HepG2 (cell line): ENCODE measurements around the gene ARID3C. TPM values are rescaled to one million over a fixed set of nuclear protein-coding genes. Genes with fewer than 3 reads are reported as not detected.
A peak's percentile ranks its signal among the peaks of the same experiment; 100 is the strongest.

Source experiments
- CC2D1A ChIP-seq: sonication (generic); formaldehyde crosslinking; IDR thresholded peaks from 2 replicates; pipeline ENCODE4 v1.8.1; 2023; ENCODE audit warnings: mild to moderate bottlenecking, missing genetic modification reagents
- CREM ChIP-seq, 2 experiments: sonication (generic) in 1 of 2; formaldehyde crosslinking in 1 of 2; IDR thresholded peaks; 2 replicates each; pipeline versions ENCODE4 v1.4.0 to v1.6.1; 2016 to 2020; ENCODE audit warnings: antibody characterized with exemption in 1 of 2, mild to moderate bottlenecking in 1 of 2, missing genetic modification reagents in 1 of 2
- HNF4G ChIP-seq, 2 experiments: sonication (generic) in 1 of 2; formaldehyde crosslinking in 1 of 2; IDR thresholded peaks; 2 replicates each; pipeline versions ENCODE4 v1.4.0 to v1.6.1; 2011 to 2020; ENCODE audit warnings: borderline replicate concordance in 2 of 2, low read depth in 2 of 2, mild to moderate bottlenecking in 2 of 2, low read length in 1 of 2, missing genetic modification reagents in 1 of 2, moderate library complexity in 1 of 2
- MAFG ChIP-seq: sonication (generic); formaldehyde crosslinking; IDR thresholded peaks from 2 replicates; pipeline ENCODE4 v1.5.1; 2020; ENCODE audit warnings: mild to moderate bottlenecking, missing genetic modification reagents
- MED1 ChIP-seq: sonication (generic); formaldehyde crosslinking; IDR thresholded peaks from 2 replicates; pipeline ENCODE4 v1.4.0; 2020; ENCODE audit warnings: missing genetic modification reagents
- NR3C1 ChIP-seq: sonication (generic); formaldehyde crosslinking; IDR thresholded peaks from 2 replicates; pipeline ENCODE4 v1.4.0; 2020; ENCODE audit warnings: missing genetic modification reagents
- RFX1 ChIP-seq: fragments of 450-650 bp; IDR thresholded peaks from 2 replicates; pipeline ENCODE4 v1.6.1; 2017
- SOX6 ChIP-seq, 2 experiments: fragments of 450-650 bp in 1 of 2; sonication (generic) in 1 of 2; formaldehyde crosslinking in 1 of 2; IDR thresholded peaks; 2 replicates each; pipeline versions ENCODE4 v1.4.0 to v1.6.1; 2017 to 2020; ENCODE audit warnings: antibody characterized with exemption in 1 of 2, mild to moderate bottlenecking in 1 of 2, missing genetic modification reagents in 1 of 2
- TRIM24 ChIP-seq: sonication (generic); formaldehyde crosslinking; IDR thresholded peaks from 2 replicates; pipeline ENCODE4 v1.8.0; 2022; ENCODE audit warnings: mild to moderate bottlenecking, missing genetic modification reagents
- ZBTB10 ChIP-seq: sonication (generic); formaldehyde crosslinking; IDR thresholded peaks from 2 replicates; pipeline ENCODE4 v1.4.0; 2020; ENCODE audit warnings: missing genetic modification reagents, borderline replicate concordance
- ZNF281 ChIP-seq: sonication (generic); formaldehyde crosslinking; IDR thresholded peaks from 2 replicates; pipeline ENCODE4 v1.4.0; 2020; ENCODE audit warnings: missing genetic modification reagents, borderline replicate concordance
- ZNF350 ChIP-seq: sonication (generic); formaldehyde crosslinking; IDR thresholded peaks from 2 replicates; pipeline ENCODE4 v1.4.0; 2020; ENCODE audit warnings: mild to moderate bottlenecking, low read depth, missing genetic modification reagents, borderline replicate concordance
- ZNF451 ChIP-seq: sonication (generic); formaldehyde crosslinking; IDR thresholded peaks from 2 replicates; pipeline ENCODE4 v1.5.0; 2020; ENCODE audit warnings: mild to moderate bottlenecking, missing genetic modification reagents
- ZNF468 ChIP-seq: sonication (generic); formaldehyde crosslinking; IDR thresholded peaks from 2 replicates; pipeline ENCODE4 v1.8.0; 2022; ENCODE audit warnings: mild to moderate bottlenecking, moderate library complexity, missing genetic modification reagents
- ZNF710 ChIP-seq: sonication (generic); formaldehyde crosslinking; IDR thresholded peaks from 2 replicates; pipeline ENCODE4 v1.5.0; 2020; ENCODE audit warnings: mild to moderate bottlenecking, missing genetic modification reagents, borderline replicate concordance
- ZSCAN12 ChIP-seq: sonication (generic); formaldehyde crosslinking; IDR thresholded peaks from 2 replicates; pipeline ENCODE4 v1.9.0; 2021; ENCODE audit warnings: mild to moderate bottlenecking, missing genetic modification reagents
- polyA plus RNA-seq, 8 experiments: library from polyadenylated mRNA; depleted of rRNA in 3 of 8; stranded (reverse) in 7 of 8; unstranded in 1 of 8; fragments of >200 nt; fragmentation: Illumina TruSeq in 4 of 8; extraction: Trizol in 4 of 8; gene quantifications; 2 replicates each; pipeline versions ENCODE4 v1.2.1 to v1.2.3, GENCODE V29; 2011 to 2016; ENCODE audit warnings: low read depth in 4 of 8, missing spikeins in 1 of 8, mixed read lengths in 1 of 8; ENCODE audit not compliant: insufficient read depth in 1 of 8
- total RNA-seq, 5 experiments: library from RNA; depleted of rRNA; stranded (reverse); fragments of >200 nt; fragmentation: Illumina TruSeq; extraction: Trizol; gene quantifications; 2 replicates each; pipeline ENCODE4 v1.2.3, GENCODE V29; 2016; ENCODE audit warnings: low read depth in 1 of 5
- TF ChIP-seq, protein P1 (sequence below): sonication (generic); formaldehyde crosslinking; IDR thresholded peaks from 2 replicates; pipeline ENCODE4 v1.4.0; 2020; ENCODE audit warnings: missing genetic modification reagents

Gene ARID3C
- total and polyA plus RNA-seq, 2 of the 13 experiments (the other 11 are each of a cell fraction or from before 2014, with no cell fraction given): not detected

DNA sequence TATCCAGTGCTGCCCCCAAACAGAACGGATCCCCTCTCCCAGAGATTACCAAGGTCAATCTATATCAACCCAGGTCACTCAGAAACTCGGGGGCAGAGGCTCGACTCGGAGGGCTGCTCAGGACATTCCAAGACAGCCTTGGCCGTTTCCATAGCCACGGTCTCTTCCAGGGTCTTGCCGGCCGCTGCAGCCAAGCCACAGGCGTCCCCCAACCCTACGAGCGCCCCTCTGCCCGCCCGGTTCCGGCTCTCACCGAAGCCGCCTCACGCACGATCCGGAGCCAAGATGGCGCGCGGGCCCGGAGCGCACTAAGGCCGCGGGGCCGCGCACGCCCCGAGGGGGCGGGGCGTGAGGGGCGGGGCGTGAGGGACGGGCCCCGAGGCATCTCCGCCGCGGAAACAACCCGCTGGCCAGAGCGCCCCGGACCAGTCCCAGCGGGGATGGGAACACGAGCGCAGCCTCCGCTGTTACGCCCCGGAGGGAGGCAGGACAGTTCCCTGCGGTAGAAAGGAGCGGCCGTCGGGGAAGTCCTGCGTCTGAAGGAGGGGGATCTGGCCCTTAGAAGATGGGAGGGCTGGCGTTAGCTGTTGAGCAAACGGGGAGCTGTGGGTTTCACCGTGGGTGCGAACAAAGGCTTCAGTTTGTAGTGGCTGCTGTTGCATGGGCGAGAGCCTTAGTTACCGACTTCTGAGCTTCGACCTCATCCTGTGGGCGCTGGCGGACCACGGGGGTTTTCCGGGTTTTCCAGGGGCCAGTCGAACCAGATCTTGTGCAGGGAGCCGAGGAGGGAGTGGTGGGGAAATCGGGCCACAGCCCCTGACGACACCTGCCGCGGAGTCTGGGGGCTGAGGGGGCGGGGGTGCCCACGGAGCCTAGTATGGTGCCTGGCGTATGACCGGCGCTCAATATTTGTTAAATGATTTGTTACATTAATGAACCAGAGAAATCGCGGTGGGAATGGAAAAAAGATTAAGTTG is 16.8 kb downstream of the ARID3C start, which contains the start of gene RPP25L (continued):
- TF ChIP-seq ZSCAN12 (CRISPR knock-in tag) (no peak), ZNF350 (CRISPR knock-in tag) (peak; percentile 26; the same call in 1 of the 2 replicates), TRIM24 (CRISPR knock-in tag) (no peak), SOX6 (IDR thresholded peaks at IDR 0.05) (no peak), SOX6 (CRISPR knock-in tag; IDR thresholded peaks at IDR 0.05) (no peak; the same call in 1 of the 2 replicates), HNF4G (IDR thresholded peaks at IDR 0.05; ENCODE audit: borderline replicate concordance, low read depth, low read length) (no peak), HNF4G (CRISPR knock-in tag; IDR thresholded peaks at IDR 0.05; ENCODE audit: borderline replicate concordance, low read depth) (no peak), ZBTB10 (CRISPR knock-in tag) (no peak), MED1 (CRISPR knock-in tag) (peak; percentile 24; the same call in 1 of the 2 replicates), NR3C1 (no peak), ZNF281 (CRISPR knock-in tag) (0 out of 2 replicates have a peak, but pooled peaks have one; percentile 21), MAFG (no peak), ZNF468 (CRISPR knock-in tag) (0 out of 2 replicates have a peak, but pooled peaks have one; percentile 24), ZNF451 (CRISPR knock-in tag) (peak; percentile 17; the same call in 1 of the 2 replicates), CC2D1A (CRISPR knock-in tag) (no peak), ZNF710 (CRISPR knock-in tag) (no peak), CREM (IDR thresholded peaks at IDR 0.05) (no peak), CREM (CRISPR knock-in tag; IDR thresholded peaks at IDR 0.05) (no peak), RFX1 (no peak)
- TF ChIP-seq, protein P1, sequence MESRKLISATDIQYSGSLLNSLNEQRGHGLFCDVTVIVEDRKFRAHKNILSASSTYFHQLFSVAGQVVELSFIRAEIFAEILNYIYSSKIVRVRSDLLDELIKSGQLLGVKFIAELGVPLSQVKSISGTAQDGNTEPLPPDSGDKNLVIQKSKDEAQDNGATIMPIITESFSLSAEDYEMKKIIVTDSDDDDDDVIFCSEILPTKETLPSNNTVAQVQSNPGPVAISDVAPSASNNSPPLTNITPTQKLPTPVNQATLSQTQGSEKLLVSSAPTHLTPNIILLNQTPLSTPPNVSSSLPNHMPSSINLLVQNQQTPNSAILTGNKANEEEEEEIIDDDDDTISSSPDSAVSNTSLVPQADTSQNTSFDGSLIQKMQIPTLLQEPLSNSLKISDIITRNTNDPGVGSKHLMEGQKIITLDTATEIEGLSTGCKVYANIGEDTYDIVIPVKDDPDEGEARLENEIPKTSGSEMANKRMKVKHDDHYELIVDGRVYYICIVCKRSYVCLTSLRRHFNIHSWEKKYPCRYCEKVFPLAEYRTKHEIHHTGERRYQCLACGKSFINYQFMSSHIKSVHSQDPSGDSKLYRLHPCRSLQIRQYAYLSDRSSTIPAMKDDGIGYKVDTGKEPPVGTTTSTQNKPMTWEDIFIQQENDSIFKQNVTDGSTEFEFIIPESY (CRISPR knock-in tag): no peak
